Ovary (tissue), 9 donors: Measurements from ENCODE around the gene FGF16. TPM values are rescaled to one million over a fixed set of nuclear protein-coding genes. Genes with fewer than 3 reads are reported as not detected.

ENCODE experiments used
- DNase-seq, 5 donors: peaks; one replicate each; pipeline ENCODE4 v3.0.0-alpha.2; 2019 to 2020
- H3K27ac ChIP-seq, 2 donors: fragments of 200-600 bp; one replicate each; pipeline versions ENCODE4 v1.5.1 to v1.8.0; 2019 to 2022
- H3K27me3 ChIP-seq: fragments of 200-600 bp; one replicate; pipeline ENCODE4 v1.8.0; 2022
- H3K36me3 ChIP-seq: fragments of 200-600 bp; sonication (generic); one replicate; pipeline ENCODE4 v1.5.1; 2019
- H3K4me1 ChIP-seq: one replicate; pipeline ENCODE4 v1.8.1; 2013; ENCODE audit warnings: mild to moderate bottlenecking, moderate library complexity; ENCODE audit not compliant: insufficient read depth
- H3K4me3 ChIP-seq: fragments of 200-600 bp; sonication (generic); one replicate; pipeline ENCODE4 v1.5.1; 2017
- H3K9me3 ChIP-seq, 2 donors: fragments of 200-600 bp in 1 of 2; sonication (generic) in 1 of 2; one replicate each; pipeline versions ENCODE4 v1.5.1 to v1.8.1; 2013 to 2019; ENCODE audit warnings: mild to moderate bottlenecking in 1 of 2, moderate library complexity in 1 of 2
- EP300 ChIP-seq: sonication (generic); formaldehyde crosslinking; IDR thresholded peaks from one replicate; pipeline ENCODE4 v1.6.1; 2017; ENCODE audit warnings: antibody characterized with exemption
- POLR2A ChIP-seq: fragments of 450-650 bp; IDR thresholded peaks from one replicate; pipeline ENCODE4 v1.6.1; 2017; ENCODE audit warnings: antibody characterized with exemption, mild to moderate bottlenecking, moderate library complexity
- WGBS, 3 donors: extraction: QIAGEN DNeasy Blood & Tissue Kit in 1 of 3; methylation state at CpG; one replicate each; pipeline versions ENCODE4 v1.1.5 to v1.1.7; 2013 to 2017; 5-methylcytosine and 5-hydroxymethylcytosine counted together
- intact Hi-C, 4 donors: fragments of 100-400 bp; cut with DNase I; formaldehyde crosslinking; loops; one replicate each; pipeline versions ENCODE4 v1.11.0 to v1.15.1; 2022 to 2023
- polyA plus RNA-seq, 2 donors: library from polyadenylated mRNA; stranded (reverse); fragments of 200-250 nt in 1 of 2; fragments of 350-450 nt in 1 of 2; fragmentation: Illumina TruSeq in 1 of 2; extraction: RNeasy Lipid Tissue Mini Kit (QIAGEN cat#74804) in 1 of 2; gene quantifications; one replicate each; pipeline ENCODE4 v1.2.3, GENCODE V29; 2013 to 2014
- total RNA-seq, 7 donors: library from RNA; depleted of rRNA in 2 of 7; stranded (reverse); fragments of >200 nt in 2 of 7; fragmentation: NEBNext Ultra II Directional in 3 of 7; extraction: Animal tissue kit (Norgen Biotek cat#: 25700) in 3 of 7; gene quantifications; one replicate each; pipeline versions ENCODE4 v1.1.0 to v1.2.4, GENCODE V29; 2016 to 2023
- TF ChIP-seq, protein P1 (sequence below), 3 donors: fragments of 450-650 bp in 2 of 3; fragments of 200-600 bp in 1 of 3; IDR thresholded peaks; one replicate each; pipeline versions ENCODE4 v1.5.1 to v1.8.0; 2016 to 2022; ENCODE audit warnings: antibody characterized with exemption in 3 of 3, mild to moderate bottlenecking in 1 of 3
- donor health status: DM: no; HTN: no; CAD: no; lungs with moderate emphysema.
- donor health status: DM: no; HTN: no; CAD: no.
- donor health status: Bipolar disorder and iron deficiency.
- donor health status: DM: yes; HTN: yes; CAD: no.
- donor health status: DM: no; HTN: no; CAD: no.
- donor health status: DM: yes; HTN: yes; CAD: no.

FGF16 gene
- total and polyA plus RNA-seq, 9 donors: 0.28 TPM; not detected in 8

- TF ChIP-seq, protein P1, sequence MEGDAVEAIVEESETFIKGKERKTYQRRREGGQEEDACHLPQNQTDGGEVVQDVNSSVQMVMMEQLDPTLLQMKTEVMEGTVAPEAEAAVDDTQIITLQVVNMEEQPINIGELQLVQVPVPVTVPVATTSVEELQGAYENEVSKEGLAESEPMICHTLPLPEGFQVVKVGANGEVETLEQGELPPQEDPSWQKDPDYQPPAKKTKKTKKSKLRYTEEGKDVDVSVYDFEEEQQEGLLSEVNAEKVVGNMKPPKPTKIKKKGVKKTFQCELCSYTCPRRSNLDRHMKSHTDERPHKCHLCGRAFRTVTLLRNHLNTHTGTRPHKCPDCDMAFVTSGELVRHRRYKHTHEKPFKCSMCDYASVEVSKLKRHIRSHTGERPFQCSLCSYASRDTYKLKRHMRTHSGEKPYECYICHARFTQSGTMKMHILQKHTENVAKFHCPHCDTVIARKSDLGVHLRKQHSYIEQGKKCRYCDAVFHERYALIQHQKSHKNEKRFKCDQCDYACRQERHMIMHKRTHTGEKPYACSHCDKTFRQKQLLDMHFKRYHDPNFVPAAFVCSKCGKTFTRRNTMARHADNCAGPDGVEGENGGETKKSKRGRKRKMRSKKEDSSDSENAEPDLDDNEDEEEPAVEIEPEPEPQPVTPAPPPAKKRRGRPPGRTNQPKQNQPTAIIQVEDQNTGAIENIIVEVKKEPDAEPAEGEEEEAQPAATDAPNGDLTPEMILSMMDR (IDR thresholded peaks at IDR 0.05): no peak
- TF ChIP-seq EP300 (no peak), POLR2A (no peak)
- H3K4me1 ChIP-seq: no peaks in the 10 kb centered on the region
- WGBS, 3 donors: 0 to 19% (median 5%) methylated on average over 1 of the region's 1 CpG
- no peak for DNase-seq
- H3K36me3 ChIP-seq: no peaks in the 10 kb centered on the region
- no peaks in the 10 kb centered on the region for H3K9me3 ChIP-seq
- no peak overlapping the region for H3K4me3 ChIP-seq
- no peak overlapping the region for H3K27ac ChIP-seq
- intact Hi-C loops: no loop called here
- H3K27me3 ChIP-seq: no peaks in the 10 kb centered on the region
Observed at GRCh38 chrX:77415161-77415560, 32.0 kb upstream of the FGF16 start.

GRCh38 chrX:77415882-77416281 lies 31.3 kb upstream of the FGF16 start:
- Histone ChIP-seq H3K9me3 (no peaks in the 10 kb centered on the region), H3K27ac (no peak overlapping the region), H3K36me3 (no peaks in the 10 kb centered on the region), H3K27me3 (no peaks in the 10 kb centered on the region), H3K4me1 (no peaks in the 10 kb centered on the region), H3K4me3 (no peak overlapping the region)
- 80 to 86% (median 86%) methylated on average over 1 of the region's 1 CpG for WGBS, 3 donors
- no peak for DNase-seq
- intact Hi-C loops: no loop called here
- TF ChIP-seq POLR2A (no peak), EP300 (no peak)
- TF ChIP-seq, protein P1 (IDR thresholded peaks at IDR 0.05): no peak

DNA sequence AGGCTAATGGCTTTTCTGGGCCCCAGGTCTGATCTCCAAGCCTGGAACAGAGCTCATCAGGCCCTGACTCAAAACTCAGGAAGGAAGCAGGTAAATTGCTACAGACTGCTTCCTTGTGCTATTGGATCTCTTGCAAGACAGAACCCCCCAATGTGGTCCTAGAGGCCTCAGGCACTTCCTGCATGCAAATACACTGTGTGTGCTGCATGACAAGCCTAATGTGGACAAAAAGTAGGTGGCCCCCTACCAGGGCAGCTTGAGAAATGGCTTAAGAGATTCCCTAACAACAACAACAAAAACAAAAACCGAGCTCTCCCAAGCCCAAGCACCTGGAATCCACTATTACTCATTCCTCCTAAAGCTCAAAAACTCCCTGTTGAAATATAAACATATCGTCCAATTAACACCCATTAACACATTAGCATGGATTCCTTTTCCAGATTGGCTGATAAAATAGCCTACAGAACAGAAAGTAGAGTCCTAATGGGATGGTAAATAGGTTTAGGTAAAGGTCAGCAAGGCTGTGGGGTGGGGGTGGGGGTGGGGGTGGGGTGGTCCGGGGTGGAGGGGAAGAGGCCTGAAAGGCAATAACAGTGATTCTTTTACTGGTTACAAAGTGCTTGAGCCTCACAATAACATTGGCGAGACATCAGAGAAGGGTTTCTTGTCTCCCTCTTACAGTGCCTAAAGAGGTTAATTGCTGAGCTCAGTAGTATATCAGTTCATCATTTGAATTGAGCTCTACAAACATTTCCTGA lies 24.1 kb upstream of the FGF16 start:
- intact Hi-C loops: no loop called here
- H3K27ac ChIP-seq: no peak overlapping the region
- TF ChIP-seq EP300: no peak
- TF ChIP-seq, protein P1 (IDR thresholded peaks at IDR 0.05): no peak
- no peaks in the 10 kb centered on the region for H3K4me1 ChIP-seq
- no peaks in the 10 kb centered on the region for H3K36me3 ChIP-seq
- H3K9me3 ChIP-seq: no peaks in the 10 kb centered on the region
- no peak for DNase-seq
- no peak overlapping the region for H3K4me3 ChIP-seq
- WGBS, 3 donors: 35 to 44% (median 41%) methylated on average over 4 of the region's 4 CpGs
- no peaks in the 10 kb centered on the region for H3K27me3 ChIP-seq

GRCh38 chrX:77426811-77427210 lies 20.4 kb upstream of the FGF16 start:
- intact Hi-C loops: no loop called here
- Histone ChIP-seq H3K36me3 (no peaks in the 10 kb centered on the region), H3K27me3 (no peaks in the 10 kb centered on the region), H3K4me3 (no peak overlapping the region), H3K27ac (no peak overlapping the region), H3K9me3 (no peaks in the 10 kb centered on the region), H3K4me1 (no peaks in the 10 kb centered on the region)
- TF ChIP-seq POLR2A: no peak
- TF ChIP-seq, protein P1 (IDR thresholded peaks at IDR 0.05): no peak
- no peak for TF ChIP-seq EP300
- DNase-seq: no peak
- WGBS, 3 donors: 34 to 52% (median 50%) methylated on average over 2 of the region's 2 CpGs
